Esophagus squamous epithelium (tissue), 5 donors: ENCODE data around the gene FYN. TPM values are rescaled to one million over a fixed set of nuclear protein-coding genes. Genes with fewer than 3 reads are reported as not detected.
A peak's percentile ranks its signal among the peaks of the same experiment; 100 is the strongest.

Experiments used
- DNase-seq: peaks from one replicate; lab custom pipeline; 2025; lab: John Stamatoyannopoulos, UW
- H3K27ac ChIP-seq, 4 donors: fragments of 200-600 bp; sonication (generic); one replicate each; pipeline ENCODE4 v1.5.1; 2016 to 2019; ENCODE audit warnings: mild to moderate bottlenecking in 1 of 4
- H3K27me3 ChIP-seq, 4 donors: fragments of 200-600 bp; sonication (generic); 1 replicate in 3 of 4; 2 replicates in 1 of 4; pipeline versions ENCODE4 v1.5.1 to v1.6.0; 2017 to 2021; ENCODE audit warnings: antibody characterized with exemption in 1 of 4
- H3K36me3 ChIP-seq, 3 donors: fragments of 200-600 bp; sonication (generic); one replicate each; pipeline ENCODE4 v1.5.1; 2016 to 2019
- H3K4me1 ChIP-seq, 3 donors: fragments of 200-600 bp; sonication (generic); one replicate each; pipeline ENCODE4 v1.5.1; 2017 to 2019
- H3K4me3 ChIP-seq, 4 donors: fragments of 200-600 bp; sonication (generic); 1 replicate in 3 of 4; 2 replicates in 1 of 4; pipeline ENCODE4 v1.5.1; 2016 to 2019; ENCODE audit warnings: mild to moderate bottlenecking in 2 of 4, moderate library complexity in 1 of 4
- H3K9me3 ChIP-seq, 3 donors: fragments of 200-600 bp; sonication (generic); one replicate each; pipeline ENCODE4 v1.5.1; 2016 to 2019
- CTCF ChIP-seq, 6 experiments: fragments of 450-650 bp in 4 of 6; fragments of 200-600 bp in 2 of 6; sonication (generic) in 2 of 6; IDR thresholded peaks; one replicate each; pipeline ENCODE4 v1.5.1; 2016 to 2019; ENCODE audit warnings: antibody characterized with exemption in 6 of 6, mild to moderate bottlenecking in 4 of 6, moderate library complexity in 4 of 6
- POLR2A ChIP-seq, 4 donors: fragments of 450-650 bp; IDR thresholded peaks; one replicate each; pipeline ENCODE4 v1.6.1; 2017; ENCODE audit warnings: antibody characterized with exemption in 4 of 4, mild to moderate bottlenecking in 4 of 4, moderate library complexity in 3 of 4
- WGBS, 2 donors: methylation state at CpG; one replicate each; pipeline ENCODE4 v1.1.5; 2018; 5-methylcytosine and 5-hydroxymethylcytosine counted together
- intact Hi-C: fragments of 100-400 bp; cut with DNase I; formaldehyde crosslinking; loops from one replicate; pipeline ENCODE4 v1.15.0; 2022
- total RNA-seq, 4 donors: library from RNA; depleted of rRNA; stranded (reverse); fragments of >200 nt; gene quantifications; one replicate each; pipeline ENCODE4 v1.1.0, GENCODE V29; 2016
- donor health status: DM: yes; HTN: yes; CAD: no.

FYN gene
- total RNA-seq, 4 donors from 2014 or later, result 11.8 to 54.6 (median 21.4) TPM

GRCh38 chr6:111806561-111807497 lies 66.4 kb downstream of the FYN start:
- intact Hi-C loops, result no loop called here
- WGBS, 2 donors, result 85 to 89% methylated on average over 9 of the region's 9 CpGs
- TF ChIP-seq CTCF (IDR thresholded peaks at IDR 0.05) (no peak), POLR2A (IDR thresholded peaks at IDR 0.05) (no peak)
- no peak for DNase-seq
- H3K27me3 ChIP-seq, result no peaks in the 10 kb centered on the region
- peaks cover 0 to 47% (median 17%) of the 10 kb centered on the region in 3 donors for H3K4me1 ChIP-seq
- peak overlapping the region in 3 of 4 donors; percentile 1 to 59 (median 42) for H3K27ac ChIP-seq
- H3K36me3 ChIP-seq, result no peaks in the 10 kb centered on the region
- no peaks in the 10 kb centered on the region for H3K9me3 ChIP-seq
- no peak overlapping the region for H3K4me3 ChIP-seq

- no peak for TF ChIP-seq CTCF (IDR thresholded peaks at IDR 0.05)
- TF ChIP-seq POLR2A (IDR thresholded peaks at IDR 0.05), result no peak
- H3K27ac ChIP-seq, result peak overlapping the region in 3 of 4 donors; percentile 1 to 59 (median 42)
- intact Hi-C loops, result no loop called here
Observed at GRCh38 chr6:111806165-111806547, 67.1 kb downstream of the FYN start.

GRCh38 chr6:111805511-111806164 lies 67.6 kb downstream of the FYN start:
- Histone ChIP-seq H3K4me1 (peaks cover 0 to 44% (median 14%) of the 10 kb centered on the region in 3 donors), H3K4me3 (no peak overlapping the region), H3K36me3 (no peaks in the 10 kb centered on the region), H3K27ac (peak overlapping the region; percentile 39 to 70 (median 50)), H3K9me3 (no peaks in the 10 kb centered on the region), H3K27me3 (no peaks in the 10 kb centered on the region)
- no peak for DNase-seq
- intact Hi-C loops, result no loop called here
- 58 to 65% methylated on average over 7 of the region's 7 CpGs for WGBS, 2 donors
- TF ChIP-seq CTCF (IDR thresholded peaks at IDR 0.05), result no peak
- no peak for TF ChIP-seq POLR2A (IDR thresholded peaks at IDR 0.05)

More at GRCh38 chr6:111806165-111806547, 67.1 kb downstream of the FYN start:
- Histone ChIP-seq H3K4me3 (no peak overlapping the region), H3K36me3 (no peaks in the 10 kb centered on the region), H3K27me3 (no peaks in the 10 kb centered on the region), H3K4me1 (peaks cover 0 to 47% (median 17%) of the 10 kb centered on the region in 3 donors), H3K9me3 (no peaks in the 10 kb centered on the region)
- no peak for DNase-seq
- 76 to 77% methylated on average over 3 to 5 of the region's 5 CpGs for WGBS, 2 donors

GRCh38 chr6:111804627-111805235 lies 68.5 kb downstream of the FYN start:
- no peaks in the 10 kb centered on the region for H3K27me3 ChIP-seq
- no peak overlapping the region for H3K4me3 ChIP-seq
- H3K4me1 ChIP-seq, result peaks cover 0 to 40% (median 12%) of the 10 kb centered on the region in 3 donors
- intact Hi-C loops, result no loop called here
- H3K9me3 ChIP-seq, result no peaks in the 10 kb centered on the region
- whole genome bisulfite sequencing, 2 donors, result 35 to 51% methylated on average over 8 of the region's 8 CpGs
- no peak for DNase-seq
- TF ChIP-seq POLR2A (IDR thresholded peaks at IDR 0.05) (peak in 1 of 4 donors; percentile 22), CTCF (IDR thresholded peaks at IDR 0.05) (no peak)
- peak overlapping the region; percentile 39 to 70 (median 50) for H3K27ac ChIP-seq
- H3K36me3 ChIP-seq, result no peaks in the 10 kb centered on the region
